ENCODE data around the gene SYNM.

Gene SYNM

DNA sequence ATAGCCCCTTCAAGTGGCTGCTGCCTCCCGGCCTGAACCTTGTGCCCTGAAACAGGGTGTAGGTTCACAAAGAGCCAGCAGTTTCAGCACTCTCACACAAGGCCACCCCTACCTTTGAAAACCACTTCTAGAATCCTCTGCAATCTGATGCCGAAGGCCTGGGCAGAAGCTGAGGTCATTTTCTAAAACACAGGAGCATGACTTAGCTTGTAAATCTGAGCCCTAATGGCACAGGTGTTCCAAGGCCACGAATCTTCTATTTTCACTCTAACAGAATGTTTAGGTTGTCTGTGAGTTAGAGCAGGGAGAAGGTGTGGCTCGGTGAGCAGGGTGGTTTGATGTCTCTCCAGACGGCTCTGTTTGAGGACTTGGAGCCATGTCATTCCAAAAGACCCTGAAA, 62.3 kb downstream of the SYNM start:
- TF ChIP-seq, protein P1, sequence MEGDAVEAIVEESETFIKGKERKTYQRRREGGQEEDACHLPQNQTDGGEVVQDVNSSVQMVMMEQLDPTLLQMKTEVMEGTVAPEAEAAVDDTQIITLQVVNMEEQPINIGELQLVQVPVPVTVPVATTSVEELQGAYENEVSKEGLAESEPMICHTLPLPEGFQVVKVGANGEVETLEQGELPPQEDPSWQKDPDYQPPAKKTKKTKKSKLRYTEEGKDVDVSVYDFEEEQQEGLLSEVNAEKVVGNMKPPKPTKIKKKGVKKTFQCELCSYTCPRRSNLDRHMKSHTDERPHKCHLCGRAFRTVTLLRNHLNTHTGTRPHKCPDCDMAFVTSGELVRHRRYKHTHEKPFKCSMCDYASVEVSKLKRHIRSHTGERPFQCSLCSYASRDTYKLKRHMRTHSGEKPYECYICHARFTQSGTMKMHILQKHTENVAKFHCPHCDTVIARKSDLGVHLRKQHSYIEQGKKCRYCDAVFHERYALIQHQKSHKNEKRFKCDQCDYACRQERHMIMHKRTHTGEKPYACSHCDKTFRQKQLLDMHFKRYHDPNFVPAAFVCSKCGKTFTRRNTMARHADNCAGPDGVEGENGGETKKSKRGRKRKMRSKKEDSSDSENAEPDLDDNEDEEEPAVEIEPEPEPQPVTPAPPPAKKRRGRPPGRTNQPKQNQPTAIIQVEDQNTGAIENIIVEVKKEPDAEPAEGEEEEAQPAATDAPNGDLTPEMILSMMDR (IDR thresholded peaks at IDR 0.05; ENCODE audit: low read depth, low read length) = no peak
- DNase-seq (ENCODE audit: extremely low read depth, low read depth) = no peak

DNA sequence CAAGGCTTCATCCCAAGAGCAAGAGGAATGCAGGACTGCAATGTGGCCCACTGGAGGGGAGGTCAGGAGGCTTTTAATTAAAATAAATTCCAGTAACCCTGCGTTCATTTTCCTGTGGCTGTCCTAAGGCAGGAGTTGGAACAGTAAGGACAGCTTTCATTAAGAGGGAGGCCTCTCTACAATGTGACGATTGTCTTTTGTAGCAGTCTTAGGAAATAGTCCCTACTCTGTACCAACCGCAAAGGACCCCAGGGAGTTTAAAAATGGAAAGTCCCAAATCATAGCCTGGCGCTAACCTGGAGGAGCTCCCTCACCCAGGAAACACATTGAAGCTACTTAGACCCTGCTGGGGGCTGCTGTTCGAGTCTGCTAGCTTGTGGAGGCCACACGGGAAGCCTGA, 62.8 kb downstream of the SYNM start:
- TF ChIP-seq, protein P1 (IDR thresholded peaks at IDR 0.05; ENCODE audit: low read depth, low read length) = no peak
- DNase-seq (ENCODE audit: extremely low read depth, low read depth) = no peak

DNA sequence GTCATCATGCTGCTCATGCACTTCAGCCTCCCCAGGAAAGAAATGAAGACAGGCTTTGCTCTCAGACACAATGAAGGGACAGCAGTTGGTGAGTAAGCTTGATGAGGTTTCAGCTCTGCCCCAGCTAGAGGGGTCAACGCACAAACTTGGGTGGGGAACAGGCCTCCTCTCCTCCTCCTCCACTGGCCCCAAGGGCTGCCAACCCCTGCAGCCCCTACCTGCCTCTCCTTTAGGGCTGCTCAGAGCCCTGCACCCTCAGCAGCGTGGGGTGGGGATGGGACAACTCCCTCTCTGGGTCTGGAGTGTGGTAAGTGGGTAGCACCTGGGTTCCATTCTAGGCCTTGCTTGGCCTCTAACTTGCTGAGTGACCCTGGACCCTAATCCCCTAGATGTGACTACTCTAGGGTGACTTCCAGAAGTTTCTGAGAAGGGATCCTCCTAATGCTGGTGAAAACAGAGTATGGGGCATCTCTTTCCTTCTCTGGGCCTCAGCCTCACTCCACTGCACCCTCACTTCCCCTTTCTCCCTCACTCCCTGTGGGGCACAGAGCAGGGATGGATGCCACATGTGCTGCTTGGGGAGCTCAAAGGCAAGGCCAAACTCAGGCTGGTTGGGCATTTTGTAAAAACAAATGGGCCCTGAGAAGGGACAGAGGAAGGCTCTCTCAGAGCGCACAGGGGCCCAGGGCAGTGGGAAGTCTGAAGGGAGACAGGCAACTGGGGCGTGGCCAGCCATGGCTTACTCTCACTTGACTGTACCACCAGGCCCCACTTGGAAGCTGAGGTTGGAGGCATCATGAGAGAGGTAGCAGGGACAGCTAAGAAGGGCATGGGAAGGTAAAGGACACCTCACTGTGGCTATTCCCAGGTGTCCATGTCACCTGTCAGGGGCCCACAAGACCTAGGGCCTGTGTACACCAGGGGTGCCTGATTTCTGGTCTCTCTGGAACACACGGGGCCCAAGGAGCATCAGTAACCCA, 64.0 kb downstream of the SYNM start:
- DNase-seq (ENCODE audit: extremely low read depth, low read depth) = no peak
- TF ChIP-seq, protein P1 (IDR thresholded peaks at IDR 0.05; ENCODE audit: low read depth, low read length) = no peak

DNA sequence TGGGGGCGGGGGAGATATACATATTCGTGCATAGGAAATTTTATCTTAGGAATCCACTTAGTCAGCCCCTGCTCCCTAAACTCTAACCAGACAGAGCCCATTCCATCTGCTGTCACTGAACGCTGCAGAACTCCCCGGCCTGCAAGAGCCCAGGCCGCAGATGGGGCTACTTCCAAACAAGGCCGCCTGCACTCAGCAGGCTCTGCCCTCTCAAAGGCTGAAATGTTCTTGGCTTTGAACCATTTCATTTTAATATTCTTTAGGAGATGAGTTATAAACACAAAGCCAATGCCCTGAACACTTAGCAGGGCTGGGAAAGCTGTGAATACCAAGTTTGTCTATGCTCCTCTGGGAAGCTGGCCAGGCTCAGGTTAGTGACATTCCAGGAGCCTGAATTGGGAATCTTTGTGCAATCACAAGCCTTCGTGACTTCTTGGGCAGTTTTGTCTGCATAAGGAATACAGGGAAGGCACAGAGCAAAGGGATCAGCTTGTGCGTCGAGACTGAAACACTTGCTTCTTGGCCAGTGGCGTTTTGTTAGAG, 65.0 kb downstream of the SYNM start:
- DNase-seq (ENCODE audit: extremely low read depth, low read depth) = no peak
- TF ChIP-seq, protein P1 (IDR thresholded peaks at IDR 0.05; ENCODE audit: low read depth, low read length) = no peak

DNA sequence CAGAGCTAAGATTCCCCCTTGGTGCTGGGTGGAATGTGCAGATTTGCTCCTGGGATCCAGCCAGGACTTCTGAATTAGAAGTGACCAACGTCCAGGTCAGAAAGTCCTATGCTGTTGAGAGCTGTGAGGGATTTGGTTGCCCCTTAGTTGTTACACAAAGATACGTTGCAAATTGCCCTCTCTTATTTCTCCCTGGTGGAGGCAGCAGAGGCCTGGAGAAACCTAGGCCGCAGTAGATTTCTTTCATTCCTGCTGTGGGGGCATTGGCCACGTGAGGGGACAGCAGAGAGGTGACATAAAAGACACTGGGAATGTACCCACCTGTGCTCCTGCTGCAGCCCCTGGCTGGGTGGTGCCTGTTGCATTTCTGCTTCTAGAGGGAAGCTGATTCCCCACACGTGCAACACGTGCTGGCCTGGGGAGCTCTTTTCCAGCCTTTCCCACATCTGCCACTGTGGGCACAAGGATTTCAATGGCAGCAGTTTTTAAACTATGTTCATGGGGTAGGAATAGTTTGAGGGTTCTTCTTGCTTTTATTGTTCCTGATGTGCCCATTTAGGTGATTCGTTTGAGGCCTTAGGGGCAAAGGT, 65.7 kb downstream of the SYNM start:
- TF ChIP-seq, protein P1 (IDR thresholded peaks at IDR 0.05; ENCODE audit: low read depth, low read length) = no peak
- no peak for DNase-seq (ENCODE audit: extremely low read depth, low read depth)

DNA sequence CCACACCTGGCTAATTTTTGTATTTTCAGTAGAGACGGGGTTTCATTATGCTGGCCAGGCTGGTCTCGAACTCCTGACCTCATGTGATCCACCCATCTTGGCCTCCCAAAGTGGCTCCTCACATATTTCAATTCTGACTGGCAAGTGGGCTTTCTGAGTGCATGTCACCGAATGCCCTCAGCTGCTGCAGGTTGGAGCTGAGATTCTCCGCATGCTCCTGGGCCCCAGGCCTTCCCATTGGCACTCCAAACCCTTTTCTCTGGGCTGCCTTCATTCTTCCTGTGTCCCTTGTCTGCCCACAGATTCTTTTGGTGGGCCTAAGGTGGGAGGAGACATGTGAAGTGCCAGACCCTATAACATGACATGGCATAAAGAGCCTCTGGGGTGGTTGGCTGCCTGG, 67.3 kb downstream of the SYNM start:
- DNase-seq (ENCODE audit: extremely low read depth, low read depth) = no peak
- TF ChIP-seq, protein P1 (IDR thresholded peaks at IDR 0.05; ENCODE audit: low read depth, low read length) = no peak

DNA sequence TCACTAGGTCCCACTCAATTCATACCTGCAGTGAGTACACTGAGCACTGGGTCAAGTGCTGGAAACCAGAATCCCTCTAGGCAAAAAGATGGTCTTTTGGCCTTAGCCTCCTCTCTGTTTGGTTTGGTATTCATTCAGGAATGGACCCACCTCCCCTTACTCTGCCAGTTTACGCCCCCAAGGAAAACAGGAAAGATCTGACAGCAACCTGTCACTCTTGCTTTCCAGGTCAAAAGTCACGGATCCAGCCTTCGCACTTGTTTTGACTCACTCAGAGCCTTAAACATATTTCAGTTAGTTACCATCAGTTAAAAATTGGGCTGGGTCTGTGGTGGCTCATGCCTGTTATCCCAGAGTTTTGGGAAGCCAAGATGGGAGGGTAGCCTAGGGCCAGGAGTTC, 68.1 kb downstream of the SYNM start:
- DNase-seq (ENCODE audit: extremely low read depth, low read depth) = no peak
- TF ChIP-seq, protein P1 (IDR thresholded peaks at IDR 0.05; ENCODE audit: low read depth, low read length) = no peak

Data from AG09319 (cell line).